ENCODE results near the gene ATP5ME. TPM values are rescaled to one million over a fixed set of nuclear protein-coding genes. Genes with fewer than 3 reads are reported as not detected.

ATP5ME gene
- total RNA-seq, 1 donor from 2014 or later = 69.9 TPM

DNA sequence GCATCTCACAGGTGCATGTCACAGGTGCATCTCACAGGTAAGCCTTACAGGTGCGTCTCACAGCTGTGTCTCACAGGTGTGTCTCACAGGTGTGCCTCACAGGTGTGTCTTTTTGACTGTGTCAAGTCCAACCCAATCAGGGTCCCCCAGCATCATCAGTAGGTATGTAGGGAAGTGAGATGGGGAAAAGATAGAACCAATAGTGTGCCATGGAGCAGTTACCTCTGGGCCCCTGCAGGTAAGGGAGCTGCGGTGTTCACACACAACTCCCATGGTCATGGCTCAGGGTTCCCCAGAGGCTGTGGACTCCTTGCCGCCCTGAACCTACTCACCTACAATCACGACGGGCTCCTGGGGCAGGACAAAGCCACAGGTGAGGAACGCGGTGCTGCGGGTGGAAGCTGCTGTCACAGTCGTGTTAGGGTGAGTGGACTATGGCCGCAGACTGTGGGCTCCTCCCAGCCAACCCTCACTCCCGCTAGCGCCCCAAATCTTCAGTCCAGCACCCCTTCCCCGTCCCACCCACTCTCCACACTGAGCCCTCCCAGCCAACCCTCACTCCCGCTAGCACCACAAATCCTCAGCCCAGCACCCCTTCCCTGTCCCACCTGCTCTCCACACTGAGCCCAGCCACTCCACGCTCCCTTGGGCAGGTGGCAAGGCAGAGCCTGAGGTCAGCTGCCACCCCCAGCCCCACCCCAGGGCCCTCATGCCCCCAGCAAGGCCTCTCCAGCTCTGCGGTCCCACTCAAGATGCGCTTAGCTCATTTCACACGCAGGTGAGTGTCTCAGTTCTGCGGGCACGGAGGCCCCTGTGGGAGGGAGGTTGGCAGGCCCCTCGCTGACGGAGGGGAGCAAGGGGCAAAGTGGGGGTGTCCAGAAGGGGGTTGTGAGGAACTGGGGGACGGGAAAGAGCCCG, 50.8 kb downstream of the ATP5ME start:
- DNase-seq (ENCODE audit: low read depth) = no peak

Other genes with a start within 250 kb of the ATP5ME start
- gene ZNF721, start 175.1 kb downstream of the ATP5ME start, total RNA-seq = 25.2 and 25.9 TPM in 2 replicates
- gene PIGG, start 175.1 kb downstream of the ATP5ME start, total RNA-seq = 23.5 and 27.2 TPM in 2 replicates
- gene TMEM271, start 98.0 kb downstream of the ATP5ME start, total RNA-seq = not detected in 2 replicates
- 0.27 and 2.1 TPM in 2 replicates for gene PDE6B, start 48.7 kb downstream of the ATP5ME start, total RNA-seq
- gene MYL5, start 266 bp upstream of the ATP5ME start, total RNA-seq = 510 and 575 TPM in 2 replicates
- gene SLC49A3, start 14.9 kb upstream of the ATP5ME start, total RNA-seq = 0.10 TPM in 1 of 2 replicates, not detected in the other
- 79.0 and 93.6 TPM in 2 replicates for gene PCGF3, start 31.6 kb upstream of the ATP5ME start, total RNA-seq
- gene CPLX1, start 151.9 kb upstream of the ATP5ME start, total RNA-seq = 0.57 and 1.2 TPM in 2 replicates